GM03348 (cell line): Measurements from ENCODE around the gene TENM4.

Source experiments
- DNase-seq: peaks from one replicate; pipeline ENCODE4 v3.0.0; 2012; ENCODE audit warnings: low spot score

TENM4 gene

DNA sequence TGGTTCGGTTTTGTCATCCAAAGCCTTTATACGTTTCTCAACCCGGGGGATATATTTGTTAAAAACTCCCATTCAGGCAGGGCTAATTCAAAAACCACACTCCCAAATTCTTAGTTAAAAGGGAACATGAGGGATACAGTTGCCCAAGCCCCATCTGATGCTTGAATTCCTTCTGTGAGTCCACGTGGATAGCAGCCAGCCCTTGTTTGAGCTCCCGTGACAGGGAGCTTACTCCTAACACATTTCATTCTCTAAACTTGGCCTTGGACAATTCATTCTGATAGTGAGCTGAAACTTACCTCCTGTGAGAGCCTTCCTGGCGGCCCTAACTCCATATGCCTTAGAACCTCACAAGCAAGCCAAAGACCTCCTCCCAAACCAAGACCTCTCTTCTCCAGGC, 357.5 kb downstream of the TENM4 start:
- no peak for DNase-seq

DNA sequence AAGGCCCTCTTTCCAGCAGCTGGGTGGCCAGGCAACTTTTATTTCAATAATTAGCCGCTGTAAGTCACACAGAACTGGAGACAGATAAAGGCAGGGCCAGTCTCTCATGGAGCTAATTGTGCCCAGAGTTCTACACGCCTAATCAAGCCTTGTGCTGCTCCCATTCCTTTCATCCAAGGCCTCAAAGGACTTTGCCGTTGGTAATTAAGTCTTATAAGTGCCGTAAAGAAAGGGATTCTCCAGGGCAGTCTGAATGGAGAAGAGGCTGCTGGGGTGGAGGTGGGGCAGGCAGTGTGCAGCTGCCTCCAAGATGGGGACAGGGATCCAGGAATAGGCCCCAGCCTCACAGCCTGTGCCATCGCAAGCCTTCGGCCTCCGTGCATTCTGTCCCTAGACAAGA, 357.9 kb downstream of the TENM4 start:
- DNase-seq: no peak

DNA sequence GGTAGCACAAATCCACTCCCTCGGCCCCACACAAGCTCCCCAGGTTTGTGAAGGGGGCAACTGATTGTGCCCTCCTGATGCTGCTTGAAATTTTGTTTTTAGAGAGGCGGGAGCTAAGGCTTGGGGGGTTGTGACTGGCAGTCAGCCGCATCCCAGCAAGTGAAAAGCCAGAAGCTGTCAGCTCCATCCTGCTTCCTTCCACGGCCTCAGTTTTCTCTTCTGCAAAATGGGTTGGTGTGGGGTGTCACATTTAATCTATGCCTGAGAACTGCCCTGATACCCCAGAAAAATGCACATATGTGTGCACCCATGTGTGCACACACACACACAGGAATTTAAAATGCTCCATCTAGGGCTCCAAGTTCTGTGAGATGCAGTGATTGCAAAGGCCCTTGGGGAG, 358.6 kb downstream of the TENM4 start:
- DNase-seq: no peak

DNA sequence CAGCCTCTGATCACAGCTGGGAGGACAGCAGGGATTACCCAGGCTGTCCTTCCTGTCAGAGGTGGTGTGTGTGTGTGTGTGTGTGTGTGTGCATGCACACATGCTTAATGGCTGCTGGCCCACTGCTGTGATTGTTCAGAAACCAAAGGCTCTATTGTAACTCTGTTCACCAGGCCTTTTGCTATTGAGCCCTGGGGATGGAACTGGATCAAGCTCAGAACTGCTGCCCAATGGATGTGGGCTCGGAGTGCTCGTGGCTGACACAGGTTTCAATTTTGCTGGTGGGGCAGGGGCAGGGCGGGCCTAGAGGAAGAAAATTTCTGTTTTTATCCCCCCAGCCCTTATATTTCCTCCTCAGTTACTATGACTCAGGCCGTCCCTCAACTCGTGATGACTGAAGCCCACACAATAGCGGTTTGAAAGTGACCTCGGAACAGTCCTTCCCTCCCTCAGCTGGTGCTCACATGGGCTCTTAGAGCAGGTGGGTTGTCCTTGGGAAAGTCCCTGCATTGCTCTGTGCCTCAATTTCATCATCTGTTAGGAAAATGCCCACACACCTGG, 359.3 kb downstream of the TENM4 start:
- DNase-seq: no peak

DNA sequence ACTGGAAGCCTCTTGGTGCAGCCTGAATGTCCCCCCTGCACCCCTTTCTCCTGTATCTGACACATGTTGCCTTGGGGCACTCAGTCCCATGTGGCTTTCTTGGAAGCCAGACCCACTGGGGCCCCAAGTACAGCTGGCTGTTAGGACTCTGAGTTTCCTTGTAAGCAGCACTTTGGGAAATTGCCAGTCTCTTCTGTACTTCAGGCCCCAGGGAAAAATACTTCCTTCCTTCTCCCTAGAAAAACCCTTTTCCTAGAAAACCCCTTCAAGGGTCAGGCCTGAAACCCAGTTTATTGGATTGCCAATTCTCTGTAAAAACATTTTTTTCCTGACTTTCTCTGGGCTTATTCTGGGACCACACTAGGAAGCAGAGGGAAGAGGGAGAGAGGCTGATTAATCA, 360.3 kb downstream of the TENM4 start:
- no peak for DNase-seq

DNA sequence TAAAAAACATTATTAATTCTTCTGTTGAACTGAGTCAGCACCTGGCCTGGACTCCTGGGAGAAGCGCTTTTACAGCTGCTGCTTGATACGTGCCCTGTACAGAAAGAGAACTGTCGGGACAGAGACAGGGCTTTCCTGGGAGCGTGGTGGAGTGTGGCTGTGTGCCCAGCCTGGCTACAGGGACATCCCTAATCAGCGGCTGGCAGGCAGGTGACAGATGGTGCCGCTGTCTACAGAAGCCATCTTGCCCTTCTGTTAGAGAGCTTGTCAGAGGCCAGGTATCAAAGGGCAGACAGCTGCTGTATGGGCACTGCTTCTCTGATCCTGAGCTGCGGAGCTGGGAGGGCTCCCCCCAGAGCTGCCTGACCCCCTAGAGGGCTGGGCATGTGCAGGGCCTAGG, 361.8 kb downstream of the TENM4 start:
- DNase-seq: no peak

DNA sequence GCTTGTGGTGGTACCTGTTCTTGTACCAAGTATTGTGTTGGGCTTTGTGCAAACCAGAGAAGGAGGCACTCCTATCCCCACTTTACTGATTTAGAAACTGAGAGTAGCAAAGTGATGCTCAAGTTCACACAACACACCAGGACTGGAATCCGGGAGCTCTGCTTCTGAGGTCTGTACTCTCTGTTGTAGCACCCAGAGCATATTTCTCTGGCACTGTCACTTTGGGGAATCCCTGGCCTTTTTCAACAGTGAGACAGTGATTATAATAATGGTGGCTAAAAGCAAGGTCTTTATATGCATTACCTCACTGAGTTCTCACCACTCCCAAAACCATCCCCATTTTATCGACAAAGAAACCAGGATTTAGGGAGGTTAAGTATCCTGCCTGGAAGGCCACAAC, 362.4 kb downstream of the TENM4 start:
- no peak for DNase-seq

DNA sequence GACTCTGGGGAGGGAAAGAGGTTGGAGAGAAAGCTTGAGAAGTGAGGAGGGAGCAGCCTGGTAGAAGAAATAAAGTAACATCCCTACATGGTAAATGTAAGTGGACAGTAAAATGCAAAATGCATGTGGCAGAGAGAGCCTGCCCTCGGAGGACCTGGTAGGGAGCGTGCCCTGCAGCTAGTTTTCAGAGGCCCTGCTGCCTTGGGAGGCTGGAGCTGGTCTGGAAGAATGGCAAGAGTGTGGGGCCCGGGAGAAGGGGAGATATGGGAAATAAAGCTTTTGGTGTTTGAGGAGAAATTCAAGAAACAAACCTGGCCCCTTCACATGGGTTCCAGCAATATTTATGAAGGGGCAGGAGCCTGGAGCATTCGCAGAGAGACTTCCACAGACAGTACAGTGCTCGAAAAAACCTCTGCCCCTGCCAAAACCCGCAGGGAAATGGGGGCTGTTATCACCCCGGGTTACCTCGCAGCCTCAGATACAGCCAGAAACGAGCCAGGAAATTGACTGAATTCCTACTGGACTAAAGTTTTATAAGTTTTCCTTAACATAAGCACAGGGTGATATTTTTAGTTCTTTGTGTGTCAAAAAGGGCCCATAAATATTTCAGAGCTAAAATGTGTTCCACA, 363.0 kb downstream of the TENM4 start:
- DNase-seq: no peak

DNA sequence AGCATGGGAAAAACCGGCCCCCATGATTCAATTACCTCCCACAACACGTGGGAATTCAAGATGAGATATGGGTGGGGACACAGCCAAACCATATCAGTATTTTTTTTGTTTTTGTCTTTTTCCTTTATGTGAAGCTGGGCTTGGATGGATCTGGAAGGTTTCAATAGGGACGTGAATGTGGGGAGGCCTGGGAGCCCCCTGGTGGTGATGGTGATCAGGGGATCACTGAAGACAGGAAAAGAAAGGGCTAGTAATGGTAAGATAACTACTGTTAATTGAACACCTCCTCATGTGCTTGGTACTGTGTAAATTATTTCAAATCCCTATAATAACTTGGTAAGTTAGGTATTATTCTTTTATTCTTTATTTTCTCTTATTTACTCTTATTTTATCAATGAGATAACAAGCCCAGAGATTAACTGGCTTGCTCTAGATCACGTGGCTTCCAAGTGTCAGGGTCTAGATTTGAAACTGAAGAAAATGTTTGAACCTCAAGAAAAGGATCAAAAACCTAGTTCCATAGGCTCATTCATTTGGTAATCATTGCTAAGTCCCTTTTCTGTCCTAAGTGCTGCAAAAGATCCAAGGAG, 364.2 kb downstream of the TENM4 start:
- peak; percentile 79 for DNase-seq

DNA sequence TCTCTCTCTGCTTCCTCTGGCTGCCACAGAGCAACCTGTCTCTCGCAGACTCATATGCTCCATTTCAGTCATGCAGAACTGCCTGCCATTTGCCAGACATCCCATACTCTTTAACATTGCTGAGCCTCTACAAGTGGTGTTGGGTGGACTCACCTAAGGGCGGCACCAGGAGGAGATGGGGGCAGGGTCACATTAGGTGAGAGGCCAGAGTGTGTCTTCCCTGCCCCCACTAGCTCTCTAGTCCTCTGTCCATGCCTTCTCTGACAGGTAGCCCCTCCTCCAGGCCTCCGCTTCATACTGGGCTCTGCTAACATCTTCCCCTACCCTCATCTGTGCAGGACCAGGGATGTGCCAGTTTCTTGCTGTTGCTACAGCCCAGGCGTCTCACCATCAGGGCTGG, 366.3 kb downstream of the TENM4 start:
- no peak for DNase-seq

DNA sequence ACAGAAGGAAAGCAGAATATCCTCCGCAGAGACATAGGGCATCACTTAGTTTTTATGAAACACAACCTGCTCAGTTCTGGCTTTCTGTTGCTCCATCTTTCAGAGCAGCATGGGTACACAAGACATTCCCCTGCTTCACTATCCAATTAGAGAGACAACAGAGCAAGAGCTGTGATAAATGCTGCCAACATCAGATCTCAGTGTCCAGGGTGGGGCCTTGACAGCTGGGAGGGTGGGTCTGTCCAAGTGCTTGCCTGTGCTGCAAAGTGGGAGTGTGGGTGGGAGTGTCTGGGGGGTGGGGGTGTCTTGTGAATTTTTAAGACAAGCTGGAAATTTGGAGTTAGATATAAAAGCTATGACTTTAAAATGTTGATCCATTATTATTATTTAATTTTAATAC, 369.6 kb downstream of the TENM4 start:
- DNase-seq: no peak

DNA sequence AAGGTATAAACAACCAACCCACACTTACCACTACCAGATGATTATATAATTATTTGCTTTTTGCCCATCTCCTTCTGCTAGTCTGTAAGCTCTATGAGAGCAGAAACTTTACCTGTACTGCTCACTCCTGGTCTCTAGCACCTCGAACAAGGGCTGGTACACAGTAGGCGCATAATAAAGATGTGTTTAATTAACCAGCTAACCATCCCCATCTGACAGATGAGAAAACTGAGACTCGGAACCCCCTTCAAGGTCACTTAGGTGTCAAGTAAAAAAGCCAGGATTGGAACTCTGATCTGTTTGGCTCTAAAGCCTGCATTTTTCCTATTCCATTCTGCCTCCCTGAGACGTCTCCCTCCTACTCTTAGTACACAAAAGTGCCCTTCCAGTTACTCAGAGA, 370.3 kb downstream of the TENM4 start:
- no peak for DNase-seq

DNA sequence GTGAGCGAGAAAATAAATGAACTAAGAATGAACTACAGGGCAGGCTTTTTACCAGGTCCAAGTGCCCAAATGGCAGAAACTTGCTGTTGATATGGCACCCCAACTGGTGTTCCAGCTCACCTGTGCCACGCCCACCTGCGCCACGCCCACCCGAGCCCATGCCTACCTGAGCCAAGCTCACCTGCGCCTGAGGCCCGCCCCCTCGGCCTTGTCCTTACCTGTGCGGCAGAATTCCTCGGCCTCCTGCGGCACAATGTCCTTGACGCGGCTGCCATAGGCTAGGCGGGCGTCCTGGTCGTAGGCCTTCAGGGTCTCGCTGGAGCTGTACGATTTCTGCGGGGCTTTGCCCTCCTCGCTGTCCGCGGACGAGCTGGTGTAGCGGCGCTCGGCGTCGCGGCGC, 371.3 kb downstream of the TENM4 start:
- DNase-seq: no peak

DNA sequence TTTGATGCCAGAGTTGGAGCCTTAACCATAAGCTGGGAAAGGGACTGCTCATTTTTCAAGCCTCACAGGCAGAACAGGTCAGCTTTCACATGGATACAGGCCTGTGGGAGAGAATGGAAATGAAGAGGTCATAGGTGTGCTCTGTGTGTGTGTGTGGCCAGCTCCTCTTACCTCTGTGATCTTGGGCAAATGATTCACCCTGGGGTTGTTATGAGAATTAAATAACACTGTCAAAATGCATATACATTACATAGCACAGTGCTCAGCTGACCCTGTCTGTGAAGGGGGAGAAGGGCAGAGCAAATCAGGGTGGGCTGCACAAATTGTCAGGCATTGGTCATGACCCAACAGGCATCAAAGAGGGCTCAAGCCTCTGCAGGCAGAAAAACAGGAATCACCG, 372.5 kb downstream of the TENM4 start:
- no peak for DNase-seq

DNA sequence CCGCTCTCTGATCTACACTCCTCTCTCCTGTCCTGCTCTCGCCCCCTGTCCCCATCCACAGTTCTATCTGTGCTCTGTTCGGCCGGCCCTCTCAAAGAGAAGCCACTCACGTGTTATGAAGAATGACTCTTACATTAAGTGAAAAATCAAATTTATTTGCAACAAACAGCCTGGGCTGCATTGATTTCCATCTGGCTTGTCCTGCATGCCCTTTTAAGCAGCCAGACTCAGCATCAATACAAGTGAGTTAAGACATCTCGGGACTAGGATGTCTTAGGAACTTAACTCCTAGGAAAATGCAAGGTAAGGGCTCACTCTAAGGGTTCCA, 373.5 kb downstream of the TENM4 start:
- no peak for DNase-seq

DNA sequence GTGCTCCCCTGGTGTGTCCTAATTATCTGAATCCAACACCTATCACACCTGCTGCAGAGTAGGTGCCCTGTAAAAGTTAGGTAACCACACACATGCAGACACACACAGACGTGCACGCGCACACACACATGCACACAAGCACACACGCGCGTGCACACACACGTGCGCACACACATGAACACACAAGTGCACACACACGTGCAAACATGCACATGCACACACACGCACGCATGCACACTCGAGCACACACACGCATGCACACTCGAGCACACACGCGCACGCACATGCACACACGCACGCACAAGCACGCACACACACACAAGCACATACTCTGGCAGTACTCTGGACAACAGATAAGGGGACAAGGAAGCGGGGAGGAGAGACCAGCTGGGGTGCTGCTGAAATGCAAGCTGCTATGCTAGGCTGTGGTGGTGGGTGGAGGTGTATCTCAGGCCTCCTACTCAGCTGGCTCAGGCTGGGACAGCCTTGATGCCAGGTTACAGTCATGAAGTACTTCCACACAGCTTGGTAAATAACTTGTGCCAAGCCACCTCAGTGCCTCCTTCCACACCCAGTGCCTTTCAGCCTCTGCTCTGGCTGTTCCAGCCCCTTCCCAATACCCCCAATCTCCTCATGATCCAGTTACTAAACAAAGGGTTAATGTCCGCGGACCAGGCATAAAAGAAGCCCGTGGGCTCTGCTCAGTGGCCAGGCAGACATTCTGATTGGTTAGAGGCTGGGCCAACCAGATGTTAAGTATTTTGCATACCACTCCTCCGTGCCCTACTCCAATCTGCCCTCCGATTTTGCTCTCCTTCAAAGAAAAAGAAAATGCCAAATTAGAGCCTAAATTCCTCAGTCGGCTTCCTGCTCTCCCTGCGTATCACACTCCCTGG, 374.1 kb downstream of the TENM4 start:
- DNase-seq: no peak

DNA sequence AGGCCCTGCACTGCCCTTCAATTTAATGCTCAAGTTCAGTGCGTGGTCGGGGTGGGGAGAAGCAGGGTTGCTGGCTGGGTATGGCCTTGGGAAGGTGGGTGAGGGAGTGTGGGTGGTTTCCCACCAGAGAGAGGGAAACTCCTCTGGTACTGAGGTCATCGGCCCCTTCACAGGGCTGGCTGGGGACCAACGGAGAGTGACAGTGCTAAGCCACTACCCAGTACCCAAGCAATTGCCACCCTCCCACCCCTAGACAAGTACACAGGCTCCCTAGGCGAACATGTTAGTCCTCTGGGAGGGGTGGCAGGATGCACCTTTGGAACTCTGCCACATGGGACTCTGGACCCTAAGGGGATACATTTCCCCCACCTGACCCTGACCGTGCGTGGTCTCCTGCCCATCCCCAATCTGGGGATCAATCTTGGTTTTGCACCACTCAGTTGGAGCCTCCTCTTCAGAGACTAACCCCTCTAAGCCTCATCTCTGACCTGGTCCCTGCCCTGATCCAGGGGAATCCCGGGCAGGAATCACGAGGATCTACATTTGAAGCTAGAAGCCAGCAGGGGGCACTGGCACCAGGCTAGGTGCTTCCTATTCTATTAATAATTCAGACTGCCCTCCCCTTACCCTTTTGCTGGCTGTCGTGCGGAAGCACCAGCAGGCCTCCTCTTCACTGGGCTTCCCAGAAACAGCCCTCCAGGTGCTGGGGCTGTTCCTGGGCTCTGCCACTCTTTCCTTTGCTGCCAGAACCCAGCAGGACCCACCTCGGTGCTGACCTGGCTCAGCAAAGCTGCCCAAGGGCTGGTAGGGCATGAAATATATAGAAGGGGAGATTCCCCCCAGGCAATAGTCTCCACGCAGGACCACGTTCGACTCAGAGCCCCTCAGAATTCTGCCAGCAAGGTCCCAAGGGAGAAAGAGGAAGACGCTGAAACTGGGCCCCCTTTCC, 377.7 kb downstream of the TENM4 start:
- peak; percentile 62 for DNase-seq

DNA sequence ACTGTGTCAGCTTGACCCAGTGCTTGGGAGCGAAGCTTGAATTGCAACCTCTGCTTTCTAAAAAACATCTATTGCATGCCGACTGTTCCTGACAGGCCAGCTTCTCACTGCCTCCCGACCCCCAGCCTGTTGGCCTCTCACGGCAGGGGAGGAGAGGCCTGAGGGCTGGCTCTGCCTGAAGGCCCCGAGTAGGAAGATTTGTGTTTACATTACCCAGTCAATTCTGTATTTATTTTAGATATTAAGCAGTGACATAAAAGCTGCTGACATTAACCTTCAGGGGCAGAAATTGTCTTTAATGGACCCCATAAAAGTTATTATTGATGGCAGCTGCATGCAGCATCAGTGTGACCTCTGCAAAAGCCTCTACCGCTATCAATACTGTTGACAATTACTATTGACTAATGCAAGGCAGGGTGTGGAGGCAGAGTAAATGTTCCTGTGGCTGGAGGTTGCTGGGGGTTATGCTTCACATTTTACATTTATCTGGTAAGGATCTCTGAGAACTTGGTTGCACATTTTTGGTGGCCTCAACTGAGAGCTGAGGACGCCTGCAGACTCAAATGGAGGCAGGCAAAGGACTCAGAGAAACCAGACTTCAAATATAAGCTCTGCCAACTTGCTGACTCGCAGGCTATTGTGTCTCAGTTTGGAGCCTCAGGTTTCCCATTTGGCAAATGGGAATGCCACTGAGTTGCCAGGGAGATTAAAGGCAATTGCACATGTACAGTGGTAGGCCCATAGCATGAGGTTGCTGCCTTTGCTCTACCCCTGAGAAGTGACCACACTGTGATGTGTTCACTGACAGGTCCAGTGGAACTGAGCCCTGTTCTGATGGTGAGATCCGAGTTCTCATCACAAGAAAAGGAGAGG, 380.5 kb downstream of the TENM4 start:
- peak; percentile 24 for DNase-seq

DNA sequence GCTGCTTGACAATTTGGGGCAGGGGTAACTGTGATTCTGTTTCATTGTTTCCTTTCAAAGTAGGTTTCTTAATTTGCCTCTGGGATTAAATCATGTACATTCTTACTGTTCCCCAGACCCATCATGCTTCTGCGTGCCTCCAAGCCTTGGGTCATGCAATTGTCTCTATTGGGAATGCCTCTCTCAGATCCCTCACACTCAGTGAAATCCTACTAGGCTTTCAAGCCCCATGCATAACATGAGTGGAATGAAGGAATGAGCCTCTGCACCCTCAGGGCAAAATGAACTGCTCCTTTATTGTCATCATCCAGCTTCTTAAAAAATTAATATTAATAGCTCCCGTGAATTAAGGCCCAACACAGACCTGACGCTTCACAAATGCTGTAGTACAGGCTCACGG, 381.7 kb downstream of the TENM4 start:
- DNase-seq: no peak

DNA sequence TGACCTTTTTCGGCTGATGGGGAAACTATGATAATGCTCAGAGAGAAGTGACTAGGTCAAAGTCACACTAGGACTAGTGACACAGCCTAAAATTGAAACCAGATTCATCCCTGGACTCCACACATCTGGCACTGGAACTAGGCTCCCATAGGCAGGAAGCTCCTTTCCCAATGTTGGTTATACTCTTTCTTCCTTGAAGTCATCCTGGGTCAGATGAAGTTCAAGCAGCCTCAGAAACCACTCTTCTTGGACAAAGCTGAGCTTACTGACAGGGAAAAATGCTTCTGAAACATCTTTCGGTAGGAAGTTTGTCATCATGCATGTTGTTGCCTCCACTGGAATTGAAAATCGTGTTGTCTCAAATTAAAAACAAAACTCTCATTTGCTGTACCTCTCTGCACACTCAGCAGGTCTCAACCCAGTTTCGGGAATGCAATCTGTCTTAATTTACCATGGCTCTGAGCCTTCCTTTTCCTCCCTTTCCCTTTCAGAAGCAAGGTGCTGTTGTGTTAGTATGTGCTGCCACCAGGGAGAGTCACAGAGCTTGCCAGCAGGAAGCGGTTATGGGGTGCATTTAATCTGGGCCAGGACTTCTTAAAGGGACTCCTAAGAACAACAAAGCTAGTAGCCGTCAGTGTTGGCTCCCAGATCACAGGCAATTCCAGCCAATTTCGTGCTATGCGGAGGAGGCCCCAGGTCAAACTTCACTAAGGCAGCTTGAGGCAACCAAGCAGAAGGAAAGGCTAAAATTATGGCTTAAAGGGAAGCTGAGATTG, 384.8 kb downstream of the TENM4 start:
- peak; percentile 79 for DNase-seq
